H4 (cell line): ENCODE data around the gene PPHLN1. TPM values are rescaled to one million over a fixed set of nuclear protein-coding genes. Genes with fewer than 3 reads are reported as not detected.
"Not testable (repeated sequence)": the region's sequence is repeated elsewhere in the genome, so short reads cannot be mapped to it uniquely, and the experiment has no call there.

Source experiments
- DNase-seq: peaks from one replicate; pipeline ENCODE4 v3.0.0-alpha.2; 2015; ENCODE audit warnings: low spot score
- total RNA-seq: library from RNA; depleted of rRNA; stranded (reverse); fragments of >200 nt; shearing (Covaris generic); gene quantifications from 2 replicates; pipeline ENCODE4 v1.2.3, GENCODE V29; 2014

PPHLN1 gene
- total RNA-seq, 1 experiment from 2014 or later = 96.5 TPM

- DNase-seq = no peak
Measured at GRCh38 chr12:42322567-42322966, 3.4 kb upstream of the PPHLN1 start.

DNA sequence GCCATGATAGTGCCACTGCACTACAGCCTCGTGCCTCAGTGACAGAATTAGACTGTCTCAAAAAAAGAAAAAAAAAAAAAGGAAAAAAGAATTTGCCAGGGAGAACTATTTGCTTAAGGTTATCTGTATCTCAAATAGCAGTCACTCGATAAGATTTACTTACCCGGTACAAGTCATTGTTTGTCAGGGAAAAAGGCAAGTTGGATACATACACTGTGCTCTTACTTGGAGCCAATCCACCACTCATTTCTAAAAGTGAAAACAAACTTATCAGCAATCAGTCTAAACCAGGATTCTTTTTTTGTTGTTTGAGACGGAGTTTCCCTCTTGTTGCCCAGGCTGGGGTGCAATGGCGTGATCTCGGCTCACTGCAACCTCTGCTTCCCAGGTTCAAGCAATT is 2.1 kb upstream of the PPHLN1 start:
- DNase-seq = no peak

GRCh38 chr12:42325326-42325652 is 678 bp upstream of the PPHLN1 start:
- DNase-seq = no peak

- DNase-seq = no peak
Measured at GRCh38 chr12:42326541-42327226, 717 bp downstream of the PPHLN1 start.

GRCh38 chr12:42327227-42327590 is 1.2 kb downstream of the PPHLN1 start:
- DNase-seq = no peak

DNA sequence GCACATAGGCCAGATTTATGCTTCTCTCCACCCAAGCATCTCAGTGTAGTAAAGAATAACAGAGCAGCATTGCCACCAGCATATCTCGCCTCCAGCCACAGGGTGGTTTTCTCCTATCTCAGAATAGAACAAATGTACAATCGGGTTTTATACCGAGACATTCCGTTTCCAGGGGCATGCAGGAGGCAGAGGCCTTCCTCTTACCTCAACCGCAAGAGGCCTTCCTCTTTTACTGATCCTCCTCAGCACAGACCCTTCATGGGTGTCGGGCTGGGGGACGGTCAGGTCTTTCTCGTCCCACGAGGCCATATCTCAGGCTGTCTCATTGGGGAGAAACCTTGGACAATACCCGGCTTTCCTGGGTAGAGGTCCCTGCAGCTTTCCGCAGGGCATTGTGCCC is 4.1 kb downstream of the PPHLN1 start:
- DNase-seq = not testable (repeated sequence)

- peak; percentile 6 for DNase-seq
Measured at GRCh38 chr12:42332301-42333285, 6.6 kb downstream of the PPHLN1 start.

- no peak for DNase-seq
Measured at GRCh38 chr12:42336286-42336685, 10.3 kb downstream of the PPHLN1 start.

DNA sequence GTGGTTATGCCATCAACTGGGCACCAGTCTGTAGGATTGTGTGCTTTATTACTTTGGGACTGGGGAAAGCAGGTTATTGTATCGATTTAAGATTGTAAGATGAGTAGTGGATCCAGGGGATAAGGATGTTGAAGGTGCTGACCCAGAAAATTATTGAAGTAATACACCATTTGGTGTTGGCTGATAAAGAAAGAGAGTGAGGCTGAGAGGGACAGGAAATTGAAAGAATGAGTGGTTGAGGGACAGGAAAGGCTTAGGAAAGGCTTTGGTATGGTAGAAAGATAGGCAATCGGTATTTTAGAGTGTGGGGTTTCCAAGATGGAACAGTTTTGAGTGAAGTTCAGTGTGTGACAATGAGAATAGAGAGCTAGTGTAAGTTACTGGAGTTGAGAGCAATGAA is 12.3 kb downstream of the PPHLN1 start:
- DNase-seq = no peak

DNA sequence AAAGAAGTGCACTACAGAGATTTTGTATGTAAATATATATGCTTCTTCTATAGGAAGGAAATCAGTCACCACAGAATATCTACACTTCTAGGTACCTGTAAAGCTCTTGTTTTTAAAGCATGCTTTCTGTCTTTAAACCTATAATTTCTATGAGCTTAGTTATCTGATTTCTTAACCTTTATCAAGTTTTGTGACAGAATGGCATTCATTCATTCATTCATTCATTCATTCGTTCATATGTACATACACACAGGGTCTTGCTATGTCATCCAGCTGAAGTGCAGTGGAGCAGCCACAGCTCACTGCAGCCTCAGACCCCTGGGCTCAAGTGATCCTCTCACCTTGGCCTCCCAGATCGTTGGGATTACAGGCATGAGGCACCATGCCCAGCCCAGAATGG is 16.1 kb downstream of the PPHLN1 start:
- no peak for DNase-seq

GRCh38 chr12:42343721-42344120 is 17.8 kb downstream of the PPHLN1 start:
- DNase-seq = no peak

GRCh38 chr12:42346403-42347002 is 20.5 kb downstream of the PPHLN1 start:
- no peak for DNase-seq

DNA sequence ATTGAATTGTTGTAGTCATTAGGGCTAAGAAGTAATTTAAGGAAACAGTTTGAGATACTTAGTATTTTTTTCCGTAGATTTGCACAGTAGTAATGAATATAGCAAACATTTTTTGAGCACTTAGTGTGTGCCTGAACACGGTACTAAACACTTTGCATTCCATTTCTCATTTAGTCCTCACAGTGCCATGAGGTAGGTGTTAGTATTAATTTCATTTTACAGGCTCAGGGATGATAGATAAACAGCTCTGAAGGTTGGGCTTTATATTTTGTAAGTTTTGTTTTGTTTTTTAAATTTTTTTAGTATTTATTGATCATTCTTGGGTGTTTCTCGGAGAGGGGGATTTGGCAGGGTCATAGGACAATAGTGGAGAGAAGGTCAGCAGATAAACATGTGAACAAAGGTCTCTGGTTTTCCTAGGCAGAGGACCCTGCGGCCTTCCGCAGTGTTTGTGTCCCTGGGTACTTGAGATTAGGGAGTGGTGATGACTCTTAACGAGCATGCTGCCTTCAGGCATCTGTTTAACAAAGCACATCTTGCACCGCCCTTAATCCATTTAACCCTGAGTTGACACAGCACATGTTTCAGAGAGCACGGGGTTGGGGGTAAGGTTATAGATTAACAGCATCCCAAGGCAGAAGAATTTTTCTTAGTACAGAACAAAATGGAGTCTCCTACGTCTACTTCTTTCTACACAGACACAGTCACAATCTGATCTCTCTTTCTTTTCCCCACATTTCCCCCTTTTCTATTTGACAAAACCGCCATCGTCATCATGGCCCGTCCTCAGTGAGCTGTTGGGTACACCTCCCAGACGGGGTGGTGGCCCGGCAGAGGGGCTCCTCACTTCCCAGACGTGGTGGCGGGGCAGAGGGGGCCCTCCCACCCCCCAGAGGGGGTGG is 23.4 kb downstream of the PPHLN1 start:
- not testable (repeated sequence) for DNase-seq

DNA sequence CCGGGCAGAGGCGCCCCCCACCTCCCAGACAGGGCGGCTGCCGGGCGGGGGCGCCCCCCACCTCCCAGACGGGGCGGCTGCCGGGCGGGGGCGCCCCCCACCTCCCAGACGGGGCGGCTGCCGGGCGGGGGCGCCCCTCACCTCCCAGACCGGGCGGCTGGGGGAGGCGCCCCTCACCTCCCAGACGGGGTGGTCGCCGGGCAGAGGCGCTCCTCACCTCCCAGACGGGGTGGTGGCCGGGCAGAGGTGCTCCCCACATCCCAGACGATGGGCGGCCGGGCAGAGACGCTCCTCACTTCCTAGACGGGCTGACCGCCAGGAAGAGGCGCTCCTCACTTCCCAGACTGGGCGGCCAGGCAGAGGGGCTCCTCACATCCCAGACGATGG is 24.0 kb downstream of the PPHLN1 start:
- DNase-seq = not testable (repeated sequence)

GRCh38 chr12:42356344-42356743 is 30.4 kb downstream of the PPHLN1 start:
- no peak for DNase-seq

DNA sequence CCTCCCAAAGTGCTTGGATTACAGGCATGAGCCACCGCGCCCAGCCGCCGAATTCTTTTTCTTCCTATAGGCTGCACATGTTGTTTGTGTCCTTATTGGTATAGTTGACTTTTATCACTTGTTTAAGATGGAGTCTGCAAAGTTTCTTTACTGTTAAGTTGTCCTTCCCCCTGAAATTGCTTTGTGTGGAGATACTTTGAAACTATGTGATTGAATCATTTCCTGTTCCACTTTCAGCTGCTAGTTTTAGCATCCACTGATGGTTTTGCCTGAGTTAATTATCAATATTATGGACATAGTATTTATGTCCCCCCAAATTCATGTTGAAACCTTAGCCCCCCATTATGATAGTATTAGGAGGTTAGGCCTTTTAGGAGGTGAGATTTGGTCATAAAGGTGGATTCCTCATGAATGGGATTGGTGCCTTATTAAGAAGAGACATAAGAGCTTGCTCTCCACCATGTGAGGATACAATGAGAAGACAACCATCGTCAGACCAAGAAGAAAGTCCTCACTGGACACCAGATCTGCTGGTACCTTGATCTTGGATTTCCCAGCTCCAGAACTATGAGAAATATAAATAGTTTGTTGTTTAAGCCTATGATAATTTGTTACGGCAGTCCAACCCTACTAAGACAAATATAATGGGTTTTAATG is 34.9 kb downstream of the PPHLN1 start:
- DNase-seq = no peak

DNA sequence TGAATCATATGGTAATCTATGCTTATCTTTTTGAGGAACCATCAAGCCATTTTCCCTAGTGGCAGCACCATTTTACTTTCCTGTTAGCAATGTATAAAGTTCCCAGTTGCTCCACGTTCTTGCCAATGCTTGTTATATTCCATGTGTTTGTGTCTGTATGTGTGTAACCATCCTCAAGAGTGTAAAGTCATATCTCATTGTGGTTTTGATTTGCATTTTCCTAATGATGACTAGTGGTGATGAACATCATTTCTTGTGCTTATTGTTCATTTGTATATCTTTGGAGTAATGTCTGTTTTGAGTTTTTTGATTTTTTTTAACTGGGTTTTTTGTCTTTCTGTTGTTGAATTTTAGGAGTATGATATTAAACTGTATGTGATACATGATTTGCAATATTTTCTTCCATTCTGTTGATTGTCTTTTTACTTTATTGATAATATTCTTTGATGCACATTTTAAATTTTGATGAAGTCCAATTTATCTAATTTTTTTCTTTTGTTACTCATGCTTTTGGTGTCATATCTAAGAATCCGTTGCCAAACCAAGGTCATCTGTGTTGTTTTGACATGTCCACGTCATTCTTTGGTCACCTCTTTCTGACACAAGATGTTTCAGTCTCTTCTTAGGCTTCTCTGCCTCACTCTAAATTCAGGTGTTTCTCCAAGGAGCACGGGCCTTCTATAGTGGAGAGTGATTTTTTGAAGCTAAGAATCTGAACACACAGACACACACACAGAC is 36.1 kb downstream of the PPHLN1 start:
- DNase-seq = no peak

DNA sequence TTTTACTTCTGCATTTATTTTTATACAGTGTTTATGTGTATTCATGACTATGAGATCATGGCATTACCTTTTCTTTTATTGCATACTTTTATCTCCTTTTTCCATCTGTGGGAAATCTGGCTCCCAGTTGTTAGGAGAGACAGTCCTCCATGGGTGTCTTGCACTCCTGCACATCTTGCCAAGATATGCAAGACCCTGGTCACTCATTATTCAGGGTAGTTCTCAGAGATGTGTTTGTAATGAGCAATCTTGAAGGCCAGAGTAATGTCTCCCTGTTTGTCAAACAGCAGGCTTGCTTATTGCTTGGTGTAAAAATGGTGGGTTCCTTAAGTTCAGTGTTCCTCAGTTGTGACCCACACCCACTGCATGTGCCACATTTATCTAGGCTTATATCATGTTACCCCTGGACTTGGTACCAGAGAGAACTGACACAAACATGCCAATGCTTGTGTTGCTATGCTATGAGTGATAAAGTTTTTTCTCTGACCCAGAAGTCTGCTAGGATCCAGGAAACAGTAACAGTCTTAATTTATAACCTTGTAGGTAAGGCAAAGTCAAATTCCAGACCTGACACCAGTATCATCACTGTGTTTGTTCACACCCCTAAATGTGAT is 36.8 kb downstream of the PPHLN1 start:
- no peak for DNase-seq

DNA sequence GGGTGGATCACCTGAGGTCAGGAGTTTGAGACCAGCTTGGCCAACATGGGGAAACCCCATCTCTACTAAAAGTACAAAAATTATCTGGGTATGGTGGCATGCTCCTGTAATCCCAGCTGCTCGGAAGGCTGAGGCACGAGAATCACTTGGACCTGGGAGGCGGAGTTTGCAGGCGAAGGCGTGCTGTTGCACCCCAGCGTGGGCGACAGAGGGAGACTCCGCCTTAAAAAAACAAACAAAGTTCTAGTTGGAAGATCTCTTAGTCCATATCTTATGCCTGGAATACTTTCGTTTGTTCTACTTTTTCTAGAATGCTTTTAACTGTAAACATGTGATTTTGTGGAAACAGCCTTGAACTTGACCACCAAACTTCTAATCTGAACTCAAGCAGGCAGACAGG is 38.7 kb downstream of the PPHLN1 start:
- DNase-seq = no peak

GRCh38 chr12:42365486-42365885 is 39.5 kb downstream of the PPHLN1 start:
- no peak for DNase-seq
